ENCODE measurements around the gene SNX3.

Gene SNX3

GRCh38 chr6:108210556-108210955 is 50.3 kb downstream of the SNX3 start:
- TF ChIP-seq CTCF (IDR thresholded peaks at IDR 0.05), result no peak

GRCh38 chr6:108209738-108210137 is 51.1 kb downstream of the SNX3 start:
- TF ChIP-seq CTCF (IDR thresholded peaks at IDR 0.05), result no peak

- TF ChIP-seq CTCF (IDR thresholded peaks at IDR 0.05), result no peak
Measured at GRCh38 chr6:108207013-108207412, 53.8 kb downstream of the SNX3 start.

- TF ChIP-seq CTCF (IDR thresholded peaks at IDR 0.05), result no peak
Measured at GRCh38 chr6:108203189-108204112, 57.4 kb downstream of the SNX3 start.

- no peak for TF ChIP-seq CTCF (IDR thresholded peaks at IDR 0.05)
Measured at GRCh38 chr6:108200631-108201030, 60.2 kb downstream of the SNX3 start.

- no peak for TF ChIP-seq CTCF (IDR thresholded peaks at IDR 0.05)
Measured at GRCh38 chr6:108200186-108200585, 60.7 kb downstream of the SNX3 start.

- TF ChIP-seq CTCF (IDR thresholded peaks at IDR 0.05), result no peak
Measured at GRCh38 chr6:108198761-108199498, 61.9 kb downstream of the SNX3 start.

Data from LNCAP (cell line).